Thoracic aorta endothelial cell (primary cell): ENCODE results near the gene PGAP2. TPM values are rescaled to one million over a fixed set of nuclear protein-coding genes. Genes with fewer than 3 reads are reported as not detected.

Source experiments
- small RNA-seq: library from RNA; depleted of rRNA; stranded (forward); fragments of <200 nt; gene quantifications from one replicate; pipeline ENCODE3, GENCODE V24; 2012
- total RNA-seq: library from RNA; depleted of rRNA; stranded (reverse); fragments of >200 nt; gene quantifications from 2 replicates; pipeline ENCODE4 v1.2.3, GENCODE V29; 2012

The PGAP2 gene
- total RNA-seq: 9.7 and 12.3 TPM in 2 replicates

DNA sequence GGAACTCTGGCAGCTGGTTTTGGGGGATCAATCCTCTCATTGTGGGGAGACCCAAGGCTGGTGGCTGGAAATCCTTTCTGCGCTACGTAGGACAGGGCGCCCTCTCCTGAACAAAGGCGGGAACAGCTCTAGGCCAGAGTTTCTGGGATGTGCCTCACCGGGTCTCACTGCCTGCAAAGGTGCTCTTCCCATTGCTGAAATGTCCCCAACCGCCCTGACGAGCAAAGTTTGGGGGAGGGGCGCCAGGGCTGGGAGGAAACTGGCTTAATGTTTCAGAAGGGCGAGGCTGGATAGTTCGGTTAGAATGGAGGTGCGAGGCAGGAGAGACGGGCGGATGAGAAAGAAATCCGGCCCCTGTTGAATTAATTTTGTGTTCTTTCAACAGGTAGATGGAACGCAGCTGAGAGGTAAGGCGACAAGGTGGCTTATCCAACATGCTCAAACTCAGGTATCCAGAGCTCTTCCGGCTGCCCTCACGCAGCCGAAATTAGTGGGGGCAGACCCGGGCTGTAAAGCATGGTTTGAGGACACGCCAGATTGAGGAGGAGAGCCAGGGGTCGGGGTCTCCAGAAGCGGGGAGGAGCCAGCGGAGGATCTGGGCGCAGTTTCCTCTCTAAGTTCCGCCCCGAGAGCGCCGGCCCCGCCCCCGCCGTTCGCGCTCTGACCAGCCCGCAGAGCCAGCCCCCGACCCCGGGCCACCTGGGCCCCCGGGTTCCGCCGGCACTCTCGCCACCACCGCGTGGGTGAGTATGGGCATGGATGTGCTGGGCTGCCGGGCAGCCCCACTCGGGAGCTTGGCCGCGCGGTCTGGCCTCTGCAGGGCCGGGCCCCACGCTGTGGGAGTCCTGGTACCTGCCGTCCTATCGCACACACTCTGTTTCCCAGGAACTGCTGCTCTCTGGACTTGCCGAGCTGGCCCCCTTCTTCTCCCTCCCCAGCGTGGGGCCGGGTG is at the start of gene PGAP2:
Gene PGAP2, plus strand, starts transcription at position 652 of the 952 bp plus-strand sequence. CDS start 2,700 bp downstream, outside the sequence.

DNA sequence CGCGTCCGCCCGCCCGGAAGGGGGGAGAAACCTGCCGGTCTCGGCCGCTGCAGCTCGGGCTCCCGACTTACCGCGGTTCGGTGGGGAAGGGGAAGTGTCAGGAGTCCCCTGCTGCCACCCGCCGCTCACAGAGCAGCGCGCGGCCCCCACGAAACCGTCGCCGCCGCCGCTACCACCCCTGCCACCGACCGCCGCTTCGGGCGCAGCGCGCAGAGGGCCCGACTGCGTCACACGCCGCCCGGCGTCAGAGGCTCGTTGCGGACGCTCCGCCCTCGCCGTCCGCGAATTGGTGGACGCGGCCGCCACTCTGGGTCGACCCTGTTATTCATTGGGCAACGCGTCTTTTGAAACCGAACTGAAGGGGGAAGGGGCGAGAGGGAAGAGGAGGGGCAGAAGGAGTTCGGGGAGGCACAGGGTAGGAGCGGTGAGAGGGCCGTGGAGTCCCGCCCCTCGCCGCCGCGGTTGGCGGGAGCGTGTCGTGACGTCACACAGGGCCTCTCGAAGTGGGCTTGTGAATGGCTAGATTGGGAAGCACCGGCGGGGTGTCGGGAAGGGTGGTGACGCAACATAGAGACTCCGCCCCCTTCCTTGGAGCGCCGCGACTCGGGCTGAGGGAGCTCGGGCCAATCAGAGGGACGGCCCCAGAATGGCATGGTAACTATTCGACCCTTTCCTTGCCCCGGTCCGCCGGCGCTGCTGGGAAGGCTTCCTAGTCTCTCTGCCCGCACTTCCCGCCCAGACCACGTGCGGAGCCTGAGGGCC is 10.8 kb upstream of the PGAP2 start, which contains the start of gene NUP98:
Gene NUP98, minus strand, starts transcription at position 226 of the 762 bp plus-strand sequence. CDS start 15,437 bp downstream, outside the sequence.

DNA sequence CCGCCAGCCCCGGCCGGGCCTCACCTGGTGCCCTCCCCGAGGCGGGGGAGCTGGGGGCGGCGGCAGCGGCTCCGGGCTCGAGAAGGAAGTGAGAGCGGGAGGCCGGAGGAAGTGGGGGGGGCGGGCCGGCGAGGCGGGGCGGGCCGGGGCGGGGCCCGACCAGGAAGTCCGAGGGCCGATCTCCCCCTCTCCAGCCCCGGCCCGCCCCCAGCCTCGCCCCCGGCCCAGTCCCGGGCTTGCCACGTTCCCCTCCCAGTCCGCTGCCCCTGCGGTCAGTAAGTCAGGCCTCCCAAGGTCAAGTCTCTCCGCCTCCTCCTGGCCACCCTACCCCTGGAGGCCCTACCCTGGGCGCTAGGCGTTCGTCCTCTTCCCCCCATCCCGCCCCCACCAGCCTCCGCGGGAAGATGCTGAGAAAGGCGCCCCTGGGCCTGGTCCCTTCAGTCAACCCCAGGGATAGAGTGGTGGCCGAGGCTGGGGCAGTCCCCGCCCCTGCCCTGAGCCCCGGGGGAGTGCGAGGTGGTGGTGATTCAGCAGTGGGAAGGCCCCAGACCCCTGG is 32.6 kb downstream of the PGAP2 start, which contains the start of gene RHOG:
Gene RHOG, minus strand, starts transcription at position 90 of the 556 bp plus-strand sequence. CDS start 12,821 bp downstream, outside the sequence.

DNA sequence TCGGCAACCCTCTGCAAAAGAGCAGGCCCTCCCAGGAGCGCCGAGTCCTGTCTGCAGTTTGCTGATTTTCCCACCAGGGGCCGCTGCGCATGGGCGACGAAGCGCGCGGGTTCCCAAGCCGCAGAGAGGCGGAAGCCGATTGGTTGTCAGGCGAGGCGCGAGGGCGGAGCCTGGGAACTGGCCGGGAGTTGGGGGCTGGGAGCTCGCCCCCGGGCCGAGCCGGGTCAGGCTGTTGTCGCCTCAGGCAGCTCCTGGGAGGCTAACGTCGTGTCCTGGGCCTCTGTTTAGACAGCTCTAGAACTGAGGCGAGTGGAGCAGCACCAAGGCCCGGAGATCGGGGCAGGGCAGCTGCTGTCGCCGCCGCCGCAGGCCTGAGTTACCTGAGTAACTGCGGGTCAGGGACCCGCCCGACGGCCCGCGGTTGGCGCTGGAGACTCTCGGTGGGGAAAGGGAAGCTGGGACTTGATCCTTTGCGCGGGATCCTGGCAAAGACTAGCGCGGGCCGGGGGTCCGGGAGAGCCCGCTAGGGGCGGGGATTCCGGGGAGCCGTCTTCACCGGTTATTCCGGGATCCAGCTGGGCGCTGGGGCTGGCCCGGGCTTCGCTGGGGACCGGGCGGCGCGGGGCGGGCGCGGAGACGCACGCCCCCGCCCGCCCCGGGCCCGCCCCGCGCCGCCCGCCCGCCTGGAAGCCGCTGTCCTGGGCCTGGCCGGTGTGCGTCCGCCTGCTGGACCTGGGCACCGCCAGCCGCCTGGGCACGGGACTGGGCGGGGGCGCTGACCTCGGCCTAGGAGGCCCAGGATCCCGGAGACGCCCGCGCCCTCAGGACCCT is 46.8 kb downstream of the PGAP2 start, which contains the start of gene STIM1:
Gene STIM1, plus strand, starts transcription at position 688 of the 831 bp plus-strand sequence. CDS start 607 bp downstream, outside the sequence.

Small RNAs within 50 kb of the gene (small RNA-seq; reads per million reads assigned to genes)
- gene RNU7-50P: not detected

Other genes starting within 250 kb of the PGAP2 start
- gene ART5, start 166.6 kb upstream of the PGAP2 start, total RNA-seq: 0.07 TPM in 1 of 2 replicates, not detected in the other
- not detected in 2 replicates for gene ART1, start 163.4 kb upstream of the PGAP2 start, total RNA-seq
- gene CHRNA10, start 137.2 kb upstream of the PGAP2 start, total RNA-seq: 0.72 and 1.1 TPM in 2 replicates
- gene NUP98, start 11.0 kb upstream of the PGAP2 start, total RNA-seq: 159 and 180 TPM in 2 replicates
- gene RHOG, start 32.4 kb downstream of the PGAP2 start, total RNA-seq: 17.3 and 23.0 TPM in 2 replicates
- 27.4 and 28.5 TPM in 2 replicates for gene STIM1, start 47.1 kb downstream of the PGAP2 start, total RNA-seq